ENCODE data around the gene SEC61A1. TPM values are rescaled to one million over a fixed set of nuclear protein-coding genes. Genes with fewer than 3 reads are reported as not detected.

Gene SEC61A1
- total and polyA plus RNA-seq, 4 donors: 80.4 to 295 (median 147) TPM

DNA sequence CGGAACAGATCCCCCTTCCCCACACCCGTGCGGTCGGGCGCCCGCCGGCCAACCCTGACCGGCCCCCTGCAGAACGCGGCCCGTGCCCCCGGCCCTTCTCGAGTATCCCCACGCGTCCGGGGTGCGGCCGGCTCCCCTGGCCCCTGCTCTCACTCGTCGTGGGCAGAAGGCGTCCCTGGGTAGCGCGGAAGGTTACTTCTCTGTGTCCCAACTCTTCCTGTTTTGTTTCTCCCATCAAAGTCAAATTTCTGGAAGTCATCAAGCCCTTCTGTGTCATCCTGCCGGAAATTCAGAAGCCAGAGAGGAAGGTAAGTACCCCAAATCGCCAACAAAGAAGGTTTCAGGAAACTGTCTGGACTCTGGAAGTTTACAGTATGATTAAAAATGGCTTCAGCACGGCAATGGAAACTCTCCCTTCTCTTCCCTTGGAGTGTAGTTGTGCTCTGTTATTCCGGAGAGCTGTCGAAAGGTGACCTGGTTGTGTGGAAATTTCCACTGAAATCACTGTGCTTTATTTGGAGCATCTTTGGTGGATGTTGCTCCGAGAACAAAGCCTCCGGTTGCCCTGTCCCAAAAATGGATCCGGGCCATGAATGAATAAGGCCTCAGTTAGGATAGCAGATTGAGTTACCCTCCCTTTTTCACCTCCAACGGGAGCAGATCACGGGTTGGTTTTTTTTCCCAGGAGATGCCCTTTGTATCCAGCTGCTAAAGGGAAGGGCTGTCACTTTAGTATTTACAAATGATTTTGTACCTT lies 536 bp downstream of the SEC61A1 start:
- no peak for DNase-seq (ENCODE audit: low spot score)
- Histone ChIP-seq H3K36me3 (ENCODE audit: control insufficient read depth in 4 of 4, insufficient read depth in 3 of 4, low read depth in 1 of 4, low read length in 3 of 4) (peaks cover 1 to 27% (median 25%) of the 10 kb centered on the region in 4 donors), H3K4me1 (ENCODE audit: control insufficient read depth in 4 of 4, insufficient read depth in 4 of 4, low read length in 3 of 4) (peaks cover 5 to 40% (median 32%) of the 10 kb centered on the region in 4 donors), H3K27me3 (ENCODE audit: control insufficient read depth in 4 of 4, insufficient read depth in 4 of 4, low read length in 3 of 4) (no peaks in the 10 kb centered on the region), H3K27ac (ENCODE audit: low read depth in 1 of 2, low read length in 2 of 2) (peak overlapping the region; percentile 89 to 92), H3K9ac (ENCODE audit: low read depth in 1 of 2, low read length in 2 of 2) (peak overlapping the region; percentile 85 to 95), H3K9me3 (ENCODE audit: control insufficient read depth in 4 of 4, low read length in 3 of 4) (no peaks in the 10 kb centered on the region), H3K4me3 (ENCODE audit: low read depth in 1 of 3, low read length in 3 of 3) (peak overlapping the region; percentile 85 to 99 (median 97))
- TF ChIP-seq, protein P1, sequence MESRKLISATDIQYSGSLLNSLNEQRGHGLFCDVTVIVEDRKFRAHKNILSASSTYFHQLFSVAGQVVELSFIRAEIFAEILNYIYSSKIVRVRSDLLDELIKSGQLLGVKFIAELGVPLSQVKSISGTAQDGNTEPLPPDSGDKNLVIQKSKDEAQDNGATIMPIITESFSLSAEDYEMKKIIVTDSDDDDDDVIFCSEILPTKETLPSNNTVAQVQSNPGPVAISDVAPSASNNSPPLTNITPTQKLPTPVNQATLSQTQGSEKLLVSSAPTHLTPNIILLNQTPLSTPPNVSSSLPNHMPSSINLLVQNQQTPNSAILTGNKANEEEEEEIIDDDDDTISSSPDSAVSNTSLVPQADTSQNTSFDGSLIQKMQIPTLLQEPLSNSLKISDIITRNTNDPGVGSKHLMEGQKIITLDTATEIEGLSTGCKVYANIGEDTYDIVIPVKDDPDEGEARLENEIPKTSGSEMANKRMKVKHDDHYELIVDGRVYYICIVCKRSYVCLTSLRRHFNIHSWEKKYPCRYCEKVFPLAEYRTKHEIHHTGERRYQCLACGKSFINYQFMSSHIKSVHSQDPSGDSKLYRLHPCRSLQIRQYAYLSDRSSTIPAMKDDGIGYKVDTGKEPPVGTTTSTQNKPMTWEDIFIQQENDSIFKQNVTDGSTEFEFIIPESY (IDR thresholded peaks at IDR 0.05): peak; percentile 44
- TF ChIP-seq RAD21 (IDR thresholded peaks at IDR 0.05) (peak; percentile 27 to 30), YY1 (IDR thresholded peaks at IDR 0.05) (peak; percentile 84), SP1 (IDR thresholded peaks at IDR 0.05) (peak; percentile 33), RXRA (IDR thresholded peaks at IDR 0.05) (peak in 1 of 2 donors; percentile 22), HNF4A (conservative IDR thresholded peaks at IDR 0.05) (peak; percentile 70 to 78), HNF4G (IDR thresholded peaks at IDR 0.05) (peak; percentile 41), FOXA2 (IDR thresholded peaks at IDR 0.05) (no peak), GABPA (IDR thresholded peaks at IDR 0.05 in 1 of 2, conservative IDR thresholded peaks at IDR 0.05 in 1 of 2) (peak in 1 of 2 donors; percentile 44)
- TF ChIP-seq, protein P2, sequence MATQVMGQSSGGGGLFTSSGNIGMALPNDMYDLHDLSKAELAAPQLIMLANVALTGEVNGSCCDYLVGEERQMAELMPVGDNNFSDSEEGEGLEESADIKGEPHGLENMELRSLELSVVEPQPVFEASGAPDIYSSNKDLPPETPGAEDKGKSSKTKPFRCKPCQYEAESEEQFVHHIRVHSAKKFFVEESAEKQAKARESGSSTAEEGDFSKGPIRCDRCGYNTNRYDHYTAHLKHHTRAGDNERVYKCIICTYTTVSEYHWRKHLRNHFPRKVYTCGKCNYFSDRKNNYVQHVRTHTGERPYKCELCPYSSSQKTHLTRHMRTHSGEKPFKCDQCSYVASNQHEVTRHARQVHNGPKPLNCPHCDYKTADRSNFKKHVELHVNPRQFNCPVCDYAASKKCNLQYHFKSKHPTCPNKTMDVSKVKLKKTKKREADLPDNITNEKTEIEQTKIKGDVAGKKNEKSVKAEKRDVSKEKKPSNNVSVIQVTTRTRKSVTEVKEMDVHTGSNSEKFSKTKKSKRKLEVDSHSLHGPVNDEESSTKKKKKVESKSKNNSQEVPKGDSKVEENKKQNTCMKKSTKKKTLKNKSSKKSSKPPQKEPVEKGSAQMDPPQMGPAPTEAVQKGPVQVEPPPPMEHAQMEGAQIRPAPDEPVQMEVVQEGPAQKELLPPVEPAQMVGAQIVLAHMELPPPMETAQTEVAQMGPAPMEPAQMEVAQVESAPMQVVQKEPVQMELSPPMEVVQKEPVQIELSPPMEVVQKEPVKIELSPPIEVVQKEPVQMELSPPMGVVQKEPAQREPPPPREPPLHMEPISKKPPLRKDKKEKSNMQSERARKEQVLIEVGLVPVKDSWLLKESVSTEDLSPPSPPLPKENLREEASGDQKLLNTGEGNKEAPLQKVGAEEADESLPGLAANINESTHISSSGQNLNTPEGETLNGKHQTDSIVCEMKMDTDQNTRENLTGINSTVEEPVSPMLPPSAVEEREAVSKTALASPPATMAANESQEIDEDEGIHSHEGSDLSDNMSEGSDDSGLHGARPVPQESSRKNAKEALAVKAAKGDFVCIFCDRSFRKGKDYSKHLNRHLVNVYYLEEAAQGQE (IDR thresholded peaks at IDR 0.05): no peak
- TF ChIP-seq, protein P3, sequence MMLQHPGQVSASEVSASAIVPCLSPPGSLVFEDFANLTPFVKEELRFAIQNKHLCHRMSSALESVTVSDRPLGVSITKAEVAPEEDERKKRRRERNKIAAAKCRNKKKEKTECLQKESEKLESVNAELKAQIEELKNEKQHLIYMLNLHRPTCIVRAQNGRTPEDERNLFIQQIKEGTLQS (IDR thresholded peaks at IDR 0.05): no peak
- TF ChIP-seq, protein P4, sequence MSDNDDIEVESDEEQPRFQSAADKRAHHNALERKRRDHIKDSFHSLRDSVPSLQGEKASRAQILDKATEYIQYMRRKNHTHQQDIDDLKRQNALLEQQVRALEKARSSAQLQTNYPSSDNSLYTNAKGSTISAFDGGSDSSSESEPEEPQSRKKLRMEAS (IDR thresholded peaks at IDR 0.05): peak; percentile 47
- WGBS: under 1% methylated on average over 33 of the region's 33 CpGs

DNA sequence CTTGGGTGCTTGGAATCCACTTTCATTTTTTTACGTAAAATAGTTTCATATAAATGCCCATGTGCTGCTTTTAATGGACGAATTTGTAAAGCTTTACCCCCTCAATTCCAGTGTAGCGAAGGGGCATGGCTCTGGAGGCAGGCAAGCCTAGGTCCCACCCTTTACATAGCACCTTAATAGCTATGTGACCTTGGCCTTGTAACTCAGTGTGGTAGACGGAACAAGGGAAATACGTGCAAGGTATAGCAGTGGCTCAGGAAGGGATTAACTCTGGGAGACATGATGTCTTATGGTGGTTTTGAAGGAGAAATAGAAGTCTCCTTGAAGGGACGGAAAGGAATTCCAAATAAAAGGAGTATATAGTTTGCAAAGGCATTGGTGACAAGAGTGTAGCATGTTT lies 1.4 kb downstream of the SEC61A1 start:
- Histone ChIP-seq H3K9me3 (ENCODE audit: control insufficient read depth in 4 of 4, low read length in 3 of 4) (no peaks in the 10 kb centered on the region), H3K36me3 (ENCODE audit: control insufficient read depth in 4 of 4, insufficient read depth in 3 of 4, low read depth in 1 of 4, low read length in 3 of 4) (peaks cover 4 to 33% (median 28%) of the 10 kb centered on the region in 4 donors), H3K4me3 (ENCODE audit: low read depth in 1 of 3, low read length in 3 of 3) (peak overlapping the region; percentile 85 to 99 (median 97)), H3K9ac (ENCODE audit: low read depth in 1 of 2, low read length in 2 of 2) (peak overlapping the region; percentile 85 to 95), H3K27me3 (ENCODE audit: control insufficient read depth in 4 of 4, insufficient read depth in 4 of 4, low read length in 3 of 4) (no peaks in the 10 kb centered on the region), H3K27ac (ENCODE audit: low read depth in 1 of 2, low read length in 2 of 2) (peak overlapping the region; percentile 89 to 92), H3K4me1 (ENCODE audit: control insufficient read depth in 4 of 4, insufficient read depth in 4 of 4, low read length in 3 of 4) (peaks cover 5 to 40% (median 32%) of the 10 kb centered on the region in 4 donors)
- TF ChIP-seq FOXA2 (IDR thresholded peaks at IDR 0.05): no peak
- TF ChIP-seq TAF1 (conservative IDR thresholded peaks at IDR 0.05): no peak
- no peak for TF ChIP-seq YY1 (IDR thresholded peaks at IDR 0.05)
- no peak for TF ChIP-seq SP1 (IDR thresholded peaks at IDR 0.05)
- TF ChIP-seq, protein P5, sequence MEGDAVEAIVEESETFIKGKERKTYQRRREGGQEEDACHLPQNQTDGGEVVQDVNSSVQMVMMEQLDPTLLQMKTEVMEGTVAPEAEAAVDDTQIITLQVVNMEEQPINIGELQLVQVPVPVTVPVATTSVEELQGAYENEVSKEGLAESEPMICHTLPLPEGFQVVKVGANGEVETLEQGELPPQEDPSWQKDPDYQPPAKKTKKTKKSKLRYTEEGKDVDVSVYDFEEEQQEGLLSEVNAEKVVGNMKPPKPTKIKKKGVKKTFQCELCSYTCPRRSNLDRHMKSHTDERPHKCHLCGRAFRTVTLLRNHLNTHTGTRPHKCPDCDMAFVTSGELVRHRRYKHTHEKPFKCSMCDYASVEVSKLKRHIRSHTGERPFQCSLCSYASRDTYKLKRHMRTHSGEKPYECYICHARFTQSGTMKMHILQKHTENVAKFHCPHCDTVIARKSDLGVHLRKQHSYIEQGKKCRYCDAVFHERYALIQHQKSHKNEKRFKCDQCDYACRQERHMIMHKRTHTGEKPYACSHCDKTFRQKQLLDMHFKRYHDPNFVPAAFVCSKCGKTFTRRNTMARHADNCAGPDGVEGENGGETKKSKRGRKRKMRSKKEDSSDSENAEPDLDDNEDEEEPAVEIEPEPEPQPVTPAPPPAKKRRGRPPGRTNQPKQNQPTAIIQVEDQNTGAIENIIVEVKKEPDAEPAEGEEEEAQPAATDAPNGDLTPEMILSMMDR (IDR thresholded peaks at IDR 0.05; ENCODE audit: low read depth, low read length, missing input control): no peak
- no peak for TF ChIP-seq FOXA1 (IDR thresholded peaks at IDR 0.05)
- TF ChIP-seq EGR1 (IDR thresholded peaks at IDR 0.05; ENCODE audit: low read depth in 2 of 2): no peak
- WGBS: 57% methylated on average over 6 of the region's 6 CpGs
- DNase-seq (ENCODE audit: low spot score): no peak
